Measurements from ENCODE around the gene NUMB.

Gene NUMB

GRCh38 chr14:73235531-73236155 lies 222.7 kb downstream of the NUMB start:
- no peak for TF ChIP-seq CTCF (IDR thresholded peaks at IDR 0.05; ENCODE audit: control insufficient read depth, extremely low read depth, insufficient read depth)
- DNase-seq (ENCODE audit: low read depth): no peak

GRCh38 chr14:73234586-73235394 lies 223.6 kb downstream of the NUMB start:
- no peak for DNase-seq (ENCODE audit: low read depth)
- no peak overlapping the region for H3K4me3 ChIP-seq (ENCODE audit: low read depth, low read length)
- no peak for TF ChIP-seq CTCF (IDR thresholded peaks at IDR 0.05; ENCODE audit: control insufficient read depth, extremely low read depth, insufficient read depth)

More at GRCh38 chr14:73235531-73236155, 222.7 kb downstream of the NUMB start:
- H3K4me3 ChIP-seq (ENCODE audit: low read depth, low read length): no peak overlapping the region

GRCh38 chr14:73234029-73234428 lies 224.3 kb downstream of the NUMB start:
- no peak overlapping the region for H3K4me3 ChIP-seq (ENCODE audit: low read depth, low read length)
- DNase-seq (ENCODE audit: low read depth): no peak
- no peak for TF ChIP-seq CTCF (IDR thresholded peaks at IDR 0.05; ENCODE audit: control insufficient read depth, extremely low read depth, insufficient read depth)

- H3K4me3 ChIP-seq (ENCODE audit: low read depth, low read length): no peak overlapping the region
- DNase-seq (ENCODE audit: low read depth): no peak
- TF ChIP-seq CTCF (IDR thresholded peaks at IDR 0.05; ENCODE audit: control insufficient read depth, extremely low read depth, insufficient read depth): no peak
Observed at GRCh38 chr14:73233564-73233963, 224.8 kb downstream of the NUMB start.

- H3K4me3 ChIP-seq (ENCODE audit: low read depth, low read length): no peak overlapping the region
- DNase-seq (ENCODE audit: low read depth): no peak
- TF ChIP-seq CTCF (IDR thresholded peaks at IDR 0.05; ENCODE audit: control insufficient read depth, extremely low read depth, insufficient read depth): no peak
Observed at GRCh38 chr14:73232984-73233383, 225.4 kb downstream of the NUMB start.

GRCh38 chr14:73231981-73232851 lies 226.1 kb downstream of the NUMB start:
- no peak overlapping the region for H3K4me3 ChIP-seq (ENCODE audit: low read depth, low read length)
- 0 out of 2 replicates have a peak, but pooled peaks have one; percentile 18 for TF ChIP-seq CTCF (IDR thresholded peaks at IDR 0.05; ENCODE audit: control insufficient read depth, extremely low read depth, insufficient read depth)
- DNase-seq (ENCODE audit: low read depth): no peak

Measured in LNCaP clone FGC (cell line).